ENCODE data around the gene MBLAC2.

MBLAC2 gene

GRCh38 chr5:90474235-90475107, at the start of gene MBLAC2, which contains the start of gene POLR3G:
Gene MBLAC2, minus strand, starts transcription at chr5:90474771. Its CDS starts 479 bp downstream, at chr5:90474292.
Gene POLR3G, plus strand, starts transcription at chr5:90474864. Its CDS starts 10,704 bp downstream, at chr5:90485568.
- DNase-seq (ENCODE audit: low spot score): peak; percentile 83

GRCh38 chr5:90519081-90519480, 44.5 kb upstream of the MBLAC2 start:
- no peak for DNase-seq (ENCODE audit: low spot score)

- DNase-seq (ENCODE audit: low spot score): no peak
Measured at GRCh38 chr5:90518661-90519060, 44.1 kb upstream of the MBLAC2 start.

- DNase-seq (ENCODE audit: low spot score): no peak
Measured at GRCh38 chr5:90514520-90514919, 39.9 kb upstream of the MBLAC2 start.

GRCh38 chr5:90510438-90510837, 35.9 kb upstream of the MBLAC2 start:
- DNase-seq (ENCODE audit: low spot score): no peak

GRCh38 chr5:90506221-90506620, 31.6 kb upstream of the MBLAC2 start:
- no peak for DNase-seq (ENCODE audit: low spot score)

- no peak for DNase-seq (ENCODE audit: low spot score)
Measured at GRCh38 chr5:90504743-90505142, 30.2 kb upstream of the MBLAC2 start.

- no peak for DNase-seq (ENCODE audit: low spot score)
Measured at GRCh38 chr5:90503596-90503995, 29.0 kb upstream of the MBLAC2 start.

GRCh38 chr5:90495146-90495545, 20.6 kb upstream of the MBLAC2 start:
- DNase-seq (ENCODE audit: low spot score): no peak

GRCh38 chr5:90494043-90494442, 19.5 kb upstream of the MBLAC2 start:
- DNase-seq (ENCODE audit: low spot score): no peak

GRCh38 chr5:90488791-90489190, 14.2 kb upstream of the MBLAC2 start:
- DNase-seq (ENCODE audit: low spot score): no peak

- DNase-seq (ENCODE audit: low spot score): no peak
Measured at GRCh38 chr5:90484540-90484939, 10.0 kb upstream of the MBLAC2 start.

- no peak for DNase-seq (ENCODE audit: low spot score)
Measured at GRCh38 chr5:90483206-90483605, 8.6 kb upstream of the MBLAC2 start.

- DNase-seq (ENCODE audit: low spot score): no peak
Measured at GRCh38 chr5:90480699-90481098, 6.1 kb upstream of the MBLAC2 start.

GRCh38 chr5:90479611-90480385, 5.2 kb upstream of the MBLAC2 start:
- DNase-seq (ENCODE audit: low spot score): no peak

GRCh38 chr5:90477621-90478215, 3.1 kb upstream of the MBLAC2 start:
- peak; percentile 59 for DNase-seq (ENCODE audit: low spot score)

- DNase-seq (ENCODE audit: low spot score): peak; percentile 48
Measured at GRCh38 chr5:90477073-90477472, 2.5 kb upstream of the MBLAC2 start.

GRCh38 chr5:90476391-90476790, 1.8 kb upstream of the MBLAC2 start:
- DNase-seq (ENCODE audit: low spot score): peak; percentile 39

- peak; percentile 11 for DNase-seq (ENCODE audit: low spot score)
Measured at GRCh38 chr5:90475436-90475980, 937 bp upstream of the MBLAC2 start.

GRCh38 chr5:90473396-90474234, 956 bp downstream of the MBLAC2 start:
- DNase-seq (ENCODE audit: low spot score): peak; percentile 19

GRCh38 chr5:90472783-90473395, 1.7 kb downstream of the MBLAC2 start:
- no peak for DNase-seq (ENCODE audit: low spot score)

All from pons (tissue), 1 donor.